GM21390 (cell line): ENCODE data around the gene EPB41L4B.

Experiments
- ATAC-seq: cut with Tn5 transposase; IDR thresholded peaks from one replicate; pipeline ENCODE4 v1.9.1; 2021; ENCODE audit not compliant: unreplicated experiment

The EPB41L4B gene

DNA sequence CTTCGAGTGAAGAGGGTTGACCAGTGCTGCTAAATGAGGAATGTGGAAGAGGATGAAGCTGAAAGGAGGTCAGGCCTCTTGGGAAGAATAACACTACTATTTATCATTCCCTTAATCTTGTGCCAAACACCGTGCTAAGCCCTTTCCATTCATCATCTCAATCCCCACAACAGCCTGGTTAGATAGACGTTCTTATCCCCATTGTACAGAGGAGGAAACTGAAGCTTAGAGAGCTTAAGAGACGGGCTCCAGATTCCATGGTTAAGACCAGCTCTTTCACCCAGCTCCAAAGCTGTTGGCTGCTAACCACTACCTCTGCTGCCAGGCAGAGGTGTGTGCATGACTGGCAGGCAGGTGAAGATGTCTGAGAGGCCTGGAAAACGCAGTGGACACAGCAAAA is 868 bp upstream of the EPB41L4B start:
- no peak for ATAC-seq

GRCh38 chr9:109320331-109320741 is 523 bp downstream of the EPB41L4B start:
- ATAC-seq: peak; percentile 28

GRCh38 chr9:109319626-109320241 is 1.1 kb downstream of the EPB41L4B start:
- ATAC-seq: no peak

- ATAC-seq: no peak
These were observed 1.7 kb downstream of the EPB41L4B start for GRCh38 chr9:109319017-109319625.

DNA sequence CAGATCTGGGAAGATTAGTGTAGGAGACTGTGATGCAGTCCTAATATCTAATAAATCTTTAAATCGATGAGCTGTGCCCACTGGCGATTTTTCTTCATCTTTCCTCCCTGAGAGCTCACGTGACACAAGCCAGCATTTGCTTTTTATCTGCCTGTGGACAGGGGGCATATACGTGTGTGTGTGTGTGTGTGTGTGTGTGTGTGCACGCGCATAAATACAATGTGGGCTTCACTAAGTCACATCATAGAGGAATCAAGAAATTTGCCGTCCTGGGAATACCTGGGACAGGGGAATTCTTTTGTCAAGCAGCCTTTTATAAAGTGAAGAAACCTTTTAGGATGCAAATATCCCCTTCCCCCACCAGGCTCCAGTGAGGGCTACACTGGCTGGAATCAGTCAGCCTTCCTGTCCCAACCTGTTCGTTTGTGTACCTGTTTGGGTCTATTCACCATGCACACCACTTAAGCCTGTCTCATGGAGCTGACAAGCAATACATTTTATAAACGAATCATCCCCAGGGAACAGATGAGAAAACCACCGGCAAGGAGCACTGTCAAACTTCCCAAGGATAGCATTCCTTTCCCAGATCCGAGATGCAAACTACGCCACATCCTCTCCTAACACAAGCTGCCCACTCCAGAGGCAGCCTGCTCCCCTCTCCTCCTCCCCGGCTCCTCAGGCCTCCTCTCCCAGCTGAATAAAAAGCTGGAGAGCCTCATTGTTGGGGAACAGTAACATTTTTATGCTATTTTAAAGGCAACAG is 2.7 kb downstream of the EPB41L4B start:
- ATAC-seq: no peak

- ATAC-seq: no peak
These were observed 3.4 kb downstream of the EPB41L4B start for GRCh38 chr9:109317311-109317978.

DNA sequence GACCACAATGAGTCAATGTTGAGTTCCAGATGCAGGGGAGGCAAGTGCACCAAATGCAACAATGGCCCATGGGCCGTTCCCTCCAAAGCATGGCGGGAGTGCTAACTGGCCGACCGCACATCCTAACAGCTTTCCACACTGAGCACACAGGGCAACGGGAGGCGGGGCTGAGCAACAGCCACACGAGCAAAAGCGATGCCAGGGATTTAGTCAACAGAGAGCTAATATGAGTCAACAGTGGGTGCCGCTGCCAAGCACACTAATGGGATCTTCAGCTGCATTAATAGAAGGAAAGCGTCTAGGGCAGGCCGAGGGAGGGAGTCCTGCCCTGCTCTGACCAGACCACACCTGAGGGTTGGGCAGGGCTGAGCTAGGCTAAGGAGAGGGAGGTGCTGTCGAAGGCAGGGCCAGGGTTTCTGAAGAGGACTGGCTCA is 4.6 kb downstream of the EPB41L4B start:
- ATAC-seq: no peak

DNA sequence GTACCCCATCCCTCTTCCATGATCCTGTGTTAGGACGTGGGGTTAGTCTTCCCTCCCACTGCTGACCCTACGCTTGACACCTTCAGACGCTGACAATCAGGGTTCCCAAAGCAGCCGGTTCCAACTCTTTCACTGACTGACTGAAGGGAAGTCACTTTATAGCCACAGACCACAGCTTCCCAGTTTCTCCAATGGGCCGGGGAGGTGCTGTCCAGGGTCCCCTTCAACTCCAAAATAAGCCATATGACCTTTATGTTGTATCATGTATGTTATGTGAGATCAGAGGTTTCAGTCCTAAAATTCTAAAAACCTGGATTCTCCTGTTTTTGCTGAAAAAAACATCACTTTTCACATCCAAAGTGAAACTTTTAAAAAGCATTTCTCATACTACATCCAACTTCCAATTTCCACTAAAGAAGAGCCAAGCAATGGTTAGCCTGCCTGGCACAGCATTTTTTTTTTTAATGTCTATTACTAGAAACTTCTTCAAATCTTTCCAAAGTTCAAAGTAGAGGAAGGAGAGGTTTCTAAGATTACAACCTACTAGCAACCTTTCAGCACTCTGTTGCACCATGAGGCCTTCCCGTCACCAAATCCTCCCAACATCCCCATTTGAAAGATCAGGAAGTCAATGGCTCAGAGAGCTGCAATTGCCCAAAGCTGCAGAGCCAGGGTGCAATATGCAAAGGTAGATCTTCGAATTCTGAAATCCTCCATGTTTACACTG is 5.2 kb downstream of the EPB41L4B start:
- ATAC-seq: no peak

- ATAC-seq: no peak
These were observed 6.8 kb downstream of the EPB41L4B start for GRCh38 chr9:109314011-109314531.

DNA sequence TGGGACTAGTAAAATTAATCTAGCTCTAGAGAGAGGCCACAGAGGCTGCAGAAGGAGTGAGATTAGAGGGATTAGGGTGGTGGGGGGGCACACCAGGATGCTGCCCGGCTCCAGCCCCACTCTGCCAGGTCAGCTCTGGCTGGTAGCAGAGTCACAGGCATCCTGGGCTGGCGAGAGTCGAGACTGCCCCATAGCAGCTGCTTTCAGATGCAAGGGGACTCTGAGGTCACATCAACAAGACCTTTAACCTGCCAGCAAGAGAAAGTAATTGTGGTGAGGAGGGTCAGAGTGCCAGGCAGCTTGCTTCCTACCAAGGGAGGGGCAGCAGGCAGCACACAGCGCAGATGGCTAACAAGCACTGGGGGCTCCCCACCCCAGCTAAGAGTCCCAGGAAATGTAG is 7.5 kb downstream of the EPB41L4B start:
- ATAC-seq: no peak

GRCh38 chr9:109312783-109313182 is 8.1 kb downstream of the EPB41L4B start:
- no peak for ATAC-seq

DNA sequence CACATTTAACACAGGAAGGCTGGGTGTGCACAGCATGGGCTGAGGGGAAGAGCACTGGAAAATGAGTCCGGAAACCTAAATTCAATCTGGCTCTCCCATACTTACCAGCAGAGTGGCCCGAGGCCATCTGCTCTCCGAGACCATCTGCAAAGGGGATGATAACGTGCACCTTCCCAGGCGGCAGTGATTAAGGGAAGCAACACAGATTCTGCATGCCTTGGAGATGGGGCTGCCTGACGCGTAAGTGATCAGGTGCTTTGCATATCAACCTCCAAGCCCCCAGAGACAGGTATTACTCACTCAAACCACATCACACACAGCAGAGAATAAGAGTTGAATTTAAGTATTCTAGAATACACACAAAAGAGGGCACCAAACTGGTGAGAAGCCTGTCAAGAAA is 9.1 kb downstream of the EPB41L4B start:
- no peak for ATAC-seq

DNA sequence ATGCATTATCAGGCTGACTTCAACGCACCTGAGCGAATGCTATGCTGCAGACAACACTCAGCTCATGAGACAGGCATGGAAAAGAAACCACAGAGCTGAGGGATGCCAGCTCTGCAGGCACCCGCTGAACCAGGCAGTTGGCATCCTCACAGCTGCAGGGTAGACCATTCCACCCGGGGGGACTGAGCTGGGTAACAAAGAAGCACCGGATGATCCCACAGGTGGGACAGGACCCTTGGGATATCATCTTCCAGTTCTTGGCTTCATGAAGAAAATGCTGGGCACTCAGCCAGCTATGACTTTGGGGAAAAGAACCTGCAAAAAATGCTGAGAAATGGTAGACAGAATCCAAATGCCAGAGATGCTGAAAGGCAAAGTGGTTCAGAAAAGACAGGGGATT is 9.6 kb downstream of the EPB41L4B start:
- no peak for ATAC-seq

- no peak for ATAC-seq
These were observed 10.4 kb downstream of the EPB41L4B start for GRCh38 chr9:109310486-109310901.

DNA sequence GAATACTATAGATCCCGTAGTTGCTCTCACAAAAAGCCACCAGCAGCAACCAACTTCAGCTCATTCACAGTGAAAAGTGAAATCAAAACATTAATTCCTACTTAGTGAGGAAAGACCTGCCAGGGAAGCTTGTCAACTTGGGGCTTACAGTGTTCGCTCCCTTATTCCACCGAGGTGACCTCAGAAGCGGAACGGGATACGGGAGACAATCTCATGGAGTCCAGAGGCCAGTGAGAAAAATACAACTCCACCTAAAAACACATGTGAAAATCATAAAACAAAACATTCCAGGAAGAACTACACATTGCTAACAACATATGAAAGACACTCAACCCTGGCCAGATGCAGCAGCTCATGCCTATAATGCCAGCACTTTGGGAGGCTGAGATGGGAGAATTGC is 11.6 kb downstream of the EPB41L4B start:
- ATAC-seq: no peak

DNA sequence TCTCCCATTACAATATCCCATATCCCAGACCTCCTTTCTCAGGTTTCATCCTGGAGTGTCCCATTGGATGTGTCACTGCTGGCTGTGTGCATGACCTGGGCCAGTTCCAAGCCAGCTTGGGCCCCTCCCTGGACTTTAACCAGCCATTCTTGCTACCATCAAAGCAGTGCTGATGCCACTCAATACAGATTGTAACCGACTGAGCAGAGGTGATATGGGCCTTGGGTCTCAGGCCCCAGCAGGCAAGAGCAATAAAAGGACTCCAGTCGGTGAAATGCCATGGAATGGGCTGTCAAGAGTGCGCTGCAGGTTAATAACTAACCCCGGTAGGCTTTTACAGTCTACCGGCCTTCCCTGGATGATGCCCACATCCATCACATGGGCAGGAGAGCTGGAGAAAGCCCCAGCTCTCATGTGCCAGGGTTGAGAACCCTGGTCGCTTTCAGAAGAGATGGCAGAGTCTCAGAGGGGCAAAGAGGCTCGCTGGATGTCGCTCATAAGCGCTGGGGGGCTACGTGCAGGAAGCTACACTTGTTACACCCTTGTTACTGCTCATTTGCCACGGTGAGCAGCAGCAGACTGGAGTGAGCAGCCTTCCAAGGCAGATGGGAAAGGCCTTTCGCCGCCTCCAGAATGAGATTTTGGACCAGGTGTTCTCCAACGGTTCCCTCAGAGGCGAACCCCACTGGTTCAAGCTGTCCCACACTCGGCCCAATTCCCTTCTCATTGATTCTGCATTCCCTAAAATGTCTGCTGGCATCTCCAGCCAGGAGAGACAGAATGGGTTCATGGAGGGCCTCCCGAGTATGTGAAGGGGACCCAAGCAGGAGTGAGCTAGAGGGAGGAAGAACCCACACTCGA is 13.2 kb downstream of the EPB41L4B start:
- ATAC-seq: no peak

DNA sequence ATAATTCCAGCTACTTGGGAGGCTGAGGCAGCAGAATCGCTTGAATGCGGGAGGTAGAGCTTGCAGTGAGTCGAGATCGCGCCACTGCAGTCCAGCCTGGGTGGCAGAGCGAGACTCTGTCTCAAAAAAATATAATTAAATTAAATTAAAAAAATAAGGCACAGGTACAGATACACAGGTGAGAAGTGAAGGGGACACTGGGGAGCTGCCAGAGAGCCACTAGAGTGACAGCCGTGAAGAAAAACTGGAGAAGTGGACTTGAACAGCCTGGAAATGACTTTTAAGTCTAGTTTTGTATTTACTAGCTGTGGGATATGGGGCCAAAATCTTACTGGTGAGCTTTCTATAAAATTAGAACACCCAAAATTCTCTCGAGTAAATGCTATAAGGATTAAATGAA is 15.1 kb downstream of the EPB41L4B start:
- no peak for ATAC-seq

DNA sequence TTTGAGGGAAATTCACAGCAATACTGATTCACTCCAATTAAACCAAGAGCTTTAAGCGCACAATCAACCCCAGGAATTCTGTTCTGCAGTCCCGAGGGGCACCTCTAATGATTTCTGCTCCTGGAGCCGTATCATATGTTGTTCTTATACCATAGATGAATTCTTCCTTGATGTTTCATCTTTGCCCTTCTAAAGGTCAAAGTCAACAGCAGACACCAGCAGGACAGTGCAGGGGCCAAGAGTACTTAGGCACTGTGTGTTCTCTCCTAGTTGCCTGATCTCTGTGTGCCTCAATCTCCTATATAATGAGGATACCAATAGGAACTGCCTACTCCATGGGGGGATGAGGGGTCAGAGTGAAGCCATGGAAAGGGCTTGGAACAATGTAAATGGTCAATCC is 16.5 kb downstream of the EPB41L4B start:
- no peak for ATAC-seq

GRCh38 chr9:109303900-109304299 is 17.0 kb downstream of the EPB41L4B start:
- no peak for ATAC-seq

GRCh38 chr9:109302606-109303005 is 18.3 kb downstream of the EPB41L4B start:
- no peak for ATAC-seq
